K562 (cell line): ENCODE data around the gene USB1. TPM values are rescaled to one million over a fixed set of nuclear protein-coding genes. Genes with fewer than 3 reads are reported as not detected.

Source experiments
- ARID1B ChIP-seq: fragments of 450-650 bp; IDR thresholded peaks from 2 replicates; pipeline ENCODE4 v1.6.1; 2016; ENCODE audit warnings: antibody characterized with exemption, mild to moderate bottlenecking, inconsistent platforms
- ARID4B ChIP-seq: sonication (generic); formaldehyde crosslinking; IDR thresholded peaks from 2 replicates; pipeline ENCODE4 v1.8.0; 2022; ENCODE audit warnings: mild to moderate bottlenecking, missing genetic modification reagents
- BRF2 ChIP-seq: IDR thresholded peaks from 3 replicates; pipeline ENCODE4 v1.6.1; 2011; ENCODE audit warnings: borderline replicate concordance, mild to moderate bottlenecking; ENCODE audit not compliant: insufficient read length, insufficient read depth
- DACH1 ChIP-seq: fragments of 450-650 bp; IDR thresholded peaks from 2 replicates; pipeline ENCODE4 v1.6.1; 2018; ENCODE audit not compliant: partially characterized antibody
- DIDO1 ChIP-seq: fragments of 450-650 bp; IDR thresholded peaks from 2 replicates; pipeline ENCODE4 v1.6.1; 2016; ENCODE audit warnings: low read depth, missing biosample characterization, missing genetic modification characterization
- DPF2 ChIP-seq: fragments of 450-650 bp; IDR thresholded peaks from 2 replicates; pipeline ENCODE4 v1.6.1; 2016
- EHMT2 ChIP-seq: fragments of 450-650 bp; IDR thresholded peaks from 2 replicates; pipeline ENCODE4 v1.6.1; 2018; ENCODE audit warnings: antibody characterized with exemption
- ETS1 ChIP-seq: conservative IDR thresholded peaks from 2 replicates; pipeline ENCODE4 v1.6.1; 2011; ENCODE audit warnings: low read depth, mild to moderate bottlenecking, low read length; ENCODE audit not compliant: control insufficient read depth
- FOXJ2 ChIP-seq: fragments of 200-800 bp; sonication (Bioruptor generic); IDR thresholded peaks from 2 replicates; pipeline ENCODE4 v1.6.1; 2016; ENCODE audit warnings: missing genetic modification characterization, missing compliant biosample characterization
- GABPB2 ChIP-seq: fragments of 250-450 bp; sonication (Bioruptor Pico); conservative IDR thresholded peaks from 2 replicates; pipeline ENCODE4 v1.5.1; 2021; ENCODE audit warnings: mild to moderate bottlenecking
- HDAC2 ChIP-seq: fragments of 450-650 bp; IDR thresholded peaks from 2 replicates; pipeline ENCODE4 v1.6.1; 2016; ENCODE audit warnings: mild to moderate bottlenecking
- KDM4B ChIP-seq, 2 experiments: fragments of 450-650 bp in 1 of 2; sonication (generic) in 1 of 2; IDR thresholded peaks; 2 replicates each; pipeline ENCODE4 v1.6.1; 2016 to 2017; ENCODE audit warnings: borderline replicate concordance in 2 of 2, antibody characterized with exemption in 1 of 2, low read depth in 1 of 2, mild to moderate bottlenecking in 1 of 2
- MAFG ChIP-seq: fragments of 450-650 bp; conservative IDR thresholded peaks from 2 replicates; pipeline ENCODE4 v1.6.1; 2016; ENCODE audit warnings: missing genetic modification characterization, missing compliant biosample characterization
- POU5F1 ChIP-seq: fragments of 150-350 bp; IDR thresholded peaks from 2 replicates; pipeline ENCODE4 v1.6.1; 2014; ENCODE audit warnings: borderline replicate concordance, low read length, low read depth, mild to moderate bottlenecking; ENCODE audit not compliant: partially characterized antibody
- PRMT5 ChIP-seq: sonication (generic); formaldehyde crosslinking; IDR thresholded peaks from 2 replicates; pipeline ENCODE4 v1.5.0; 2020; ENCODE audit warnings: missing genetic modification reagents
- SIN3B ChIP-seq: fragments of 450-650 bp; IDR thresholded peaks from 2 replicates; pipeline ENCODE4 v1.6.1; 2017; ENCODE audit warnings: low read depth, mild to moderate bottlenecking, moderate library complexity
- YBX1 ChIP-seq: fragments of 450-650 bp; IDR thresholded peaks from 2 replicates; pipeline ENCODE4 v1.7.1; 2016; ENCODE audit warnings: mild to moderate bottlenecking
- ZBTB33 ChIP-seq: sonication (generic); formaldehyde crosslinking; IDR thresholded peaks from 2 replicates; pipeline ENCODE4 v1.8.1; 2023; ENCODE audit warnings: mild to moderate bottlenecking, missing genetic modification reagents
- ZC3H8 ChIP-seq: fragments of 450-650 bp; IDR thresholded peaks from 2 replicates; pipeline ENCODE4 v1.6.1; 2017
- ZFPM2 ChIP-seq: fragments of 250-450 bp; sonication (Bioruptor Pico); IDR thresholded peaks from 2 replicates; pipeline ENCODE4 v1.5.1; 2022; ENCODE audit warnings: mild to moderate bottlenecking
- ZNF282 ChIP-seq: sonication (generic); formaldehyde crosslinking; IDR thresholded peaks from 2 replicates; pipeline ENCODE4 v1.8.1; 2023; ENCODE audit warnings: missing genetic modification reagents
- ZNF583 ChIP-seq: fragments of 250-450 bp; sonication (Bioruptor Pico); IDR thresholded peaks from 2 replicates; pipeline ENCODE4 v1.4.0; 2020
- polyA plus RNA-seq, 8 experiments: library from polyadenylated mRNA; depleted of rRNA in 4 of 8; stranded (reverse) in 5 of 8; unstranded in 3 of 8; fragments of >200 nt; fragmentation: Nextera tagmentation in 2 of 8; fragmentation: Illumina TruSeq in 1 of 8; extraction: Ambion mirVana in 2 of 8; extraction: Trizol in 1 of 8; gene quantifications; 2 replicates each; pipeline versions ENCODE4 v1.2.1 to v1.2.3, GENCODE V29; 2011 to 2014; ENCODE audit warnings: inconsistent platforms in 1 of 8, missing spikeins in 1 of 8
- total RNA-seq, 7 experiments: library from RNA; depleted of rRNA in 6 of 7; stranded (reverse); fragments of >200 nt in 6 of 7; fragmentation: Illumina TruSeq in 2 of 7; extraction: Trizol in 2 of 7; gene quantifications; 2 replicates each; pipeline versions ENCODE4 v1.2.1 to v1.2.3, GENCODE V29; 2011 to 2021; ENCODE audit warnings: low replicate concordance in 1 of 7

USB1 gene
- total and polyA plus RNA-seq, 9 of the 15 experiments (the other 6 are each of a cell fraction or from before 2014, with no cell fraction given): 11.6 to 73.6 (median 19.4) TPM

GRCh38 chr16:57977418-57978069 is 23.7 kb upstream of the USB1 start (continued):
- TF ChIP-seq ARID1B: peak; percentile 87
- TF ChIP-seq ETS1: no peak
- no peak for TF ChIP-seq POU5F1
- TF ChIP-seq ZNF583 (CRISPR knock-in tag): no peak
- TF ChIP-seq BRF2: no peak
- peak; percentile 41; the same call in 1 of the 2 replicates for TF ChIP-seq MAFG (tag)
- no peak for TF ChIP-seq DIDO1 (tag)
- TF ChIP-seq ZNF282 (CRISPR knock-in tag): no peak
- no peak for TF ChIP-seq SIN3B
- no peak for TF ChIP-seq ZC3H8
- TF ChIP-seq EHMT2: no peak
- no peak for TF ChIP-seq ZFPM2 (CRISPR knock-in tag)
- TF ChIP-seq ZBTB33 (CRISPR knock-in tag): peak; percentile 75
- TF ChIP-seq PRMT5: no peak
- TF ChIP-seq GABPB2 (CRISPR knock-in tag): no peak
- no peak for TF ChIP-seq DACH1
- TF ChIP-seq DPF2: peak; percentile 86
- 0 out of 2 replicates have a peak, but pooled peaks have one; percentile 20 for TF ChIP-seq HDAC2
- TF ChIP-seq ARID4B: no peak
- TF ChIP-seq YBX1: no peak
- no peak for TF ChIP-seq KDM4B (IDR thresholded peaks at IDR 0.05; ENCODE audit: borderline replicate concordance in 2 of 2, low read depth in 1 of 2)
- TF ChIP-seq FOXJ2 (tag): 0 out of 2 replicates have a peak, but pooled peaks have one; percentile 31
